ENCODE data around the gene REG4.

DNA sequence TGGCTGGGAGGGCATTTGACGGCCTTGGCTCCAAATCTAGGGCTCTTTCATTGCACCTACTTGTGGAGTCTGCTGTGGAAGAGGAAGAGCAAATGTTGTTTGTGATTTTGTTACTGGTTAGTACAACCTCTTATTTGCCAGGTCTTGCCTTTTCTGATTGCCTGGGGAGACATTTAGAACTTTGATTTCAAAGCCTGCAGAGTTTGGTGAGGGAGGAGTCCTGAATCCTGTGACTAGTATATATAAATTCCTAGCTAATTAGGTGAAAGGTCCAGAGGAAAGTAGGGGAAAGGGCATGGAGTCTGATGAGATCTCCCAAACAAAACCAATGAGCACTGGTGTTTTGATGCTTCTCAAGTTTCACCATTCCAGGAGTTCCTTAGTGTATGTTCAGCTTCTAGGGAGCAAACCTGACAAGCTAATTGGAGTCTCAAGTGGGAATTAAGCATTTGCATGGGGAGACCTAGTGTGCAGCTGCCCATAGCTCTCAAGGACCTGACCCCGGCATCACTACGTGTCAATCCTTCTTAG is 37.5 kb downstream of the REG4 start:
- TF ChIP-seq ZNF8 (CRISPR knock-in tag; IDR thresholded peaks at IDR 0.05) (no peak), ZFP3 (CRISPR knock-in tag; IDR thresholded peaks at IDR 0.05) (no peak), ESRRG (CRISPR knock-in tag; IDR thresholded peaks at IDR 0.05) (no peak), CREB5 (CRISPR knock-in tag; IDR thresholded peaks at IDR 0.05; ENCODE audit: low read depth) (no peak), TOX (CRISPR knock-in tag; IDR thresholded peaks at IDR 0.05; ENCODE audit: borderline replicate concordance) (no peak), CSRNP3 (CRISPR knock-in tag; IDR thresholded peaks at IDR 0.05) (no peak), RARB (CRISPR knock-in tag; IDR thresholded peaks at IDR 0.05) (no peak), ZFP30 (CRISPR knock-in tag; IDR thresholded peaks at IDR 0.05) (no peak), PATZ1 (CRISPR knock-in tag; IDR thresholded peaks at IDR 0.05; ENCODE audit: borderline replicate concordance) (no peak), BACH2 (CRISPR knock-in tag; IDR thresholded peaks at IDR 0.05; ENCODE audit: borderline replicate concordance) (no peak), TSHZ2 (CRISPR knock-in tag; IDR thresholded peaks at IDR 0.05) (no peak), SNAI2 (CRISPR knock-in tag; IDR thresholded peaks at IDR 0.05) (no peak), PPARA (CRISPR knock-in tag; IDR thresholded peaks at IDR 0.05; ENCODE audit: borderline replicate concordance) (no peak)
